ENCODE results near the gene BAMBI. TPM values are rescaled to one million over a fixed set of nuclear protein-coding genes. Genes with fewer than 3 reads are reported as not detected.

BAMBI gene
- total RNA-seq: 3.2 and 4.5 TPM in 2 replicates

GRCh38 chr10:28676968-28677887 is at the start of gene BAMBI:
Gene BAMBI (plus strand): TSS chr10:28677521. CDS start chr10:28677898, 377 bp downstream.

Small RNA genes within 50 kb of the gene (small RNA-seq; reads per million reads assigned to genes)
- gene RNU4ATAC6P (not detected), gene RNU6-1067P (not detected)

Other genes with a start within 250 kb of the BAMBI start
- gene WAC, start 144.4 kb upstream of the BAMBI start, total RNA-seq: 102 and 117 TPM in 2 replicates